Measurements from ENCODE around the gene UQCRH.
"Not testable (repeated sequence)": the region's sequence is repeated elsewhere in the genome, so short reads cannot be mapped to it uniquely, and the experiment has no call there.

UQCRH gene

DNA sequence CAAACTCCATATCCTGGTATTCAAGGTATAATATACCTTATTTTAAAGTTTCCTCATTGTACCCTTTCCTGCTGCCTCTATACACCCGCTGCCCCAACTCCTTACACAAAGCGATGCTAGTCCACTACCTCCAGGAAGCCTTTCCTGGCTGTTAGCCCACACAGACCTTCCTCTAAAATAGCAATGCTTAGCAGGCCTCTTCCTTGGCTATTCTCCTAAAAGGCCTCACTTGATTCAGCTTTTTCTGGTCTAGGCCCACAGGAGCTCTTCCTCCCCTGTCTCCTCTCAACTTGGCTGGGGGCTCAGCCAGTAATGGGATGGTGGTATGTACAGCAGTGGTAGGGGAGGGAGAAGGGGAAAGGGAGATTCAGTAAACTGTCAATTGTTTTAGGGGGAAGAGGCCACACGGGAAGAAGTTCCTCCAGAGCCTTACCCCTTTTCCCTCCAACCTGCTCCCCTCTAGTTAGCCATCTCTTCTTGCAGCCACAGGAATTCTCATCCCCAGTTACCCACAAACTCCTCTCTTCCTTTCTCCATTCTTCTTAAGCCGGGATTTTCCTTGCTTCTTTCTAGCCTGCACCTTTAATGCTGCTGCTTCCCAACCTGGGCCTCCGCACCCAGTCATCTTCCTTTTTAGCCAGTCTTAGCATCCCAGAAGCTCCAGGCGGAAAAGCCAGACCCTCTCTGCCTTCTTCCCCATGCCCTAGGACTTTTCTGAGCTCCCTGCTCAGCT lies 2.7 kb upstream of the UQCRH start:
- DNase-seq (ENCODE audit: low read depth): peak; percentile 32

DNA sequence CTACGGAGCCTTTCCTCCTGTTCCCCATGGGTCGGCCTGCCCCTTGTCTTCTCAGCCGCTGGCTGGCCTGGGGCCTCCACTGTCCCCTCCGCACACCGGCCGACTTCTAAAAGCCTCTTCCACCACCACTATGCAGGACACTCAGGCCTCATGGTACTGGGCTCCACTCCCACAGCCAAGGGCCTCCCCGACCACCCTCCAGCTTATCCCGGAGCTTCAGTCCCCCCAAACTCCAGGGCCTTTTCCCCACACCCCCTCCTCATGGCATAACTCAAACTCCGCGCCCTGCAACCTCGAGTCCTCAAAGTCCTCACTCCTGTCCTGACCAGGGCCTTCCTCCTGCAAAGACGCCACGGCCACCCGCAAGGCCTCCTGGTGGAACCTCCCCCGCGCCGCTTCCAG lies 2.1 kb upstream of the UQCRH start:
- DNase-seq (ENCODE audit: low read depth): no peak

DNA sequence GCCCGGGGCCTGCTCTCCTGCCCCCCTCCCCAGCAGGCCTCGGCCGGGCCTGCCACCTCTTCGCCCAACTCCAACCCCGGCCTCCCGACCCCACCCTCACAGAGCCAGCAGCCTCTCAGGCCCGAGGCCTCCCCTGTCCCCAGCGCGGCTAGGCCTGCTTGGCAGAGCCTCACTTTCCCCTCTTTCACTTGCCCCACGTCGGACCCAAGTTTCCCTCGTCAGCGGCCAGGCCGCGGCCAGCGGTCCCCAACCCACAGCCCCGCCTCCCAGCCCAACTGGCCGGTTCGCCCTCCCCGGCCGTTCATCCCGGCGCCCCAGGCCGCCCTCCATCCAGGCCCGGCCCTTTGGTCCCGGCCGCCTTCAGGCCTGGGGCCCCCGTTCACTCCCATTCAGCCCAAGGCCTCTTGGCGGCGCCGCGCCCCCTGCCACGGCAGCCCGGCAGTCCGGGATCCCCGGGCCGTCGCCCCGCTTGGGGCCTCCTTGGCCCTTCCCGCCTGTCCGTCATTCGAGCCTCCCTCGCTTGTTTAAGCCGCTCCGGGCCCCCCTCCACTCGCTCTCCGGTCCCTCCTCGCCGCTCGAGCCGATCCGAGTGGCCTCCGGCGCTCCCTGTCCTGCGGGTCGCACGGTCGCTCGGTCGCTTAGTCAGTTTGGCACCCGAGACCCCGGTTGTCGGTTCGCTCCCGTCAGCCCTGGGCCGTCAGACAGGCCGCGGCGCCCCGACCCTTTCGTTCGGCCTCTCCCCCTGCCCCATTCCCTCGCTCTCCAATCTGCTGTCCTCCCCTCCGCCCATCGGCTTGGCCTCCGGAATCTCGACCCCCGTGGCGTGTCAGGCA lies 1.5 kb upstream of the UQCRH start:
- peak; percentile 51 for DNase-seq (ENCODE audit: low read depth)

DNA sequence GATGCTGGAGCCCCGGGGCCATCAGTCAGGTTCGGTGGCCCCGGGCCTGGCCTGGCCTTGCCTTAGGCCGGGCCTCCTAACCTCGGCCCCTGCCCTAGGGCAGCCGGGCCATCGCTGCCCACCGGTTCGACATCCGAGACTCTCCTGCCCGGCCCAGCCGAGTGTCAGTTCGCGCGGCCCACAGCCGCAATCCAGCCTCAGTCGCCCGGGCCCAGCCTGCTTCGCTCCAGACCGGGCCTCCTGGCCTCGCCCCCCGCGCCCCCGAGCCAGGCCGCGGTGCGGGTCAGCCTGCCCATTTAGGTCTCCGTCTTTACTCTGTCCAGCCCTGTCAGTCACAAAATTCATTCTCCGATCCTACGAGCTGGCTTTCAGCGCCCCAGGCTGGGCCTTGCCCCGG lies 859 bp upstream of the UQCRH start:
- peak; percentile 31 for DNase-seq (ENCODE audit: low read depth)

DNA sequence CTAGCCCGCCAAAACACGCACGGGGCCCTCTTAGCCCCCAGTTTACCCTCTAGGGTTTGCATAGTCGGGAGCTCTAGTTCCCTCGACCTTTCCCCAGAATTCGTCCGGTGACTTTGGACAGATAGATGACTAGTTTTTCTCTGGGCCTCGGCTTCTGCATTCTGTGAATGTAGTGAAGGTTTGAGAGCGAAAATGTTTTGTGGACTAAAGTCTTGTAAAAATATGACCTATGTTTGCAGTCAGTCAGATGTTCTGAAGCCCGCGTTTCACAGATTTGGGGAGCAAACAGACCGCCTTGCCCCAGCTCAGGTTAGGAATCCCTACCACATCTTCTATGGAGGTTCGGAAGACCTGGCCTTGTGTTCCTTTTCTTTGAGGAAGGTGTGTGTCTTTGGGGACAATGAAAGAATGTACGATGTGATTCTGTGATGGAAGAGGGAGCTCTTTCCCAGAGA lies 401 bp downstream of the UQCRH start:
- DNase-seq (ENCODE audit: low read depth): no peak

DNA sequence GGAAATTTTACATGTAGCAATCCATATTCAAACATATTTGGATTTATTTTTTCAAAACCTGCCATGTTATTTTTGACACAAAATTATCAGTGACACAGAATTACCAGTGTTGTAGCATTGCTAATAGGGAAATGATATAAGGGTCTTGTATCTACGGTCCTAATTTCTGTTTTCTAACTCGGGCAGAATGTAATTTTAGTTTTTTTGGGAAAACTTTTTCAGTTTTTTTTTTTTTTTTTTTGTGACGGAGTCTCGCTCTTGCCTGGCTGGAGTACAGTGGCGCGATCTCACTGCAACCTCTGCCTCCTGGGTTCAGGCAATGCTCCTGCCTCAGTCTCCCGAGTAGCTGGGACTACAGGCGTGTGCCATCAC lies 2.6 kb downstream of the UQCRH start:
- DNase-seq (ENCODE audit: low read depth): no peak

DNA sequence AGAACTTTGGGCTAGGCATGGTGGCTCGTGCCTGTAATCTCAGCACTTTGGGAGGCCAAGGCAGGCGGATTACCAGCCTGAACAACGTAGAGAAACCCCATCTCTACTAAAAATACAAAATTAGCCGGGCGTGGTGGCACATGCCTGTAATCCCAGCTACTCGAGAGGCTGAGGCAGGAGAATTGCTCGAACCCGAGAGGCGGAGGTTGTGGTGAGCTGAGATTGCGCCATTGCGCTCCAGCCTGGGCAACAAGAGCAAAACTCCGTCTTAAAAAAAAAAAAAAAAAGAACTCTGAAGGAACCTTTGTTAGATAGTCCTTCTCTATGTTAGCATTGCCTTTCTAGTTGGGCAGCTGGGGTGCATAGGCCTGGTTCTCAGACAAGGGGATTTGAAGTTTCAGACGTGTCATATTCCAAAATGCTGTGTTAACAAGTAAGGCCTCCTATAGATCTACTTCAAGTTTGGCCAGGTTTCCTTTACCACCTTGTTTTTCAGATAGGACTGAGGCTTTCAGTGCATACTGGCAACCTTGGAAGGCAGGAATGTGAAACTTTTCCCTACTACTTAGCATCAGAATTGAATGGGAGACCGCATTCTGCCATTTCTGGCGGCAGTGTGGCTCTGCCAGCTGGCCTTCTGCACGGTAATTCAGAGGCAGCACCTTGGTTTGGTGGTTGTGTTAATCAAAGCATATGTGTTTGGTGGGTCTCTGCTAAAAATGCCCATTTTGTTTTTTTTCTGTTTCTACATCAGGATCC lies 6.1 kb downstream of the UQCRH start:
- DNase-seq (ENCODE audit: low read depth): no peak

DNA sequence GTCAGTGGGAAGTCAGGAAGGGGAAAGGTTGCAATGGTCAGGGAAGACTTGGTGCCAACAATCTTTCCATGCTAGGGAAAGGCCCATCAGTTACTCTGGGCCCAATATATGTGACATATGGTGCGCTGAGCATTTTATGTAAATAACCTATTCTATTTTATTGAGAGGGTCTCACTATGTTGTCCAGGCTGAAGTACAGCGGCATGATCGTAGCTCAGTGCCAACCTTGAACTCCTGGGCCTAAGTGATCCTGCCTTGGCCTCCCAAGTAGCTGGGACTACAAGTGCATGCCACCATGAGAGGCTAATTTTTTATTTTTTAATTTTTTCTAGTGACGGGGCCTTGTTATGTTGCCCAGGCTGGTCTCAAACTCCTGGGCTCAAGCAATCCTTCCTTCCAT lies 6.8 kb downstream of the UQCRH start:
- DNase-seq (ENCODE audit: low read depth): no peak

DNA sequence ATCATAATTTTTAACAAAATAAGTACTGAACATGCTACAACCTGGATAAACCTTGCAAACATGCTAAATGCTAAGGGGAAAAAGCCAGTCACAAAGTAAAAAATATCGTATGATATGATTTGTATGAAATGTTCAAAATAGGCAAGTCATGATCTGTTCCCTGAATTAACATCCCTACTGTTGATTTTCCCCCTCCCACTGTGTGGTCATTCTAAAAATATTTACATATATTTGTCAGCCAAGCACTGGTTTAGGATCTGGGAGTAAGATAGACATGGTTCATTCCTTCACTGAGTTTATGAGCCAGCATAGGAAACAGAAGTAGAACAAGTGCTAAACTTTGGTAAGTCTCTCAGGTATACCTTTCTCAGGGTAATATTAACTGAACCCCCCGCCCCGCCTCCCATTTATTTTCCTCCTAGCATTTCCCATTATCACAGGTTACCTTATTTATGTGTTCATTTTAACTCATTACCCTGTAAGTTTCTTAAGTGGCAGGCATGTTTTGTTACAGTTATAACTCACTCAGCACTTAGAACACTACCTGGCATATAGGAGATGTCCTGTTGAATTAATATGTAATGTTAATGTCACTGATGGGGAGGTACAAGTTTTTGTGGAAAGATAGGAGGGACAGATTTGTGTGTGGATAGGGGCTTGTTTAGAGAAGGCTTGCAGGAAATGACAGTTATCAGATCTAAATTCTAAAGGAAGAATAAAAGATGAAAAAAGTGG lies 12.3 kb downstream of the UQCRH start:
- DNase-seq (ENCODE audit: low read depth): peak; percentile 17

DNA sequence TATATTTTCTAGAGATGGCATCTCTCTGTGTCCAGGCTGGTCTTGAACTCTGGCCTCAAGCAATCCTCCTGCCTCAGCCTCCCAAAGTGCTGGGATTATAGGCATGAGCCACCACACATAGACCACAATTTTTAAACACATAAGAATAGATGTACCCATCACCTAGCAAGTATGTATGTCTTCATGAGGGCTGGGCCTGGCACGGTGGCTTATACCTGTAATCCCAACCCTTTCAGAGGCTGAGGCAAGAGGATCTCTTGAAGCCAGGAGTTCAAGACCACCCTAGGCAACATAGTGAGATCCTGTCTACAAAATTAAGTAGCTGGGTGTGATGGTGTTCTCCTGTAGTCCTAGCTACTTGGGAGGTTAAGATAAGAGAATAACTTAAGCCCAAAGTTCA lies 13.8 kb downstream of the UQCRH start:
- DNase-seq (ENCODE audit: low read depth): no peak

DNA sequence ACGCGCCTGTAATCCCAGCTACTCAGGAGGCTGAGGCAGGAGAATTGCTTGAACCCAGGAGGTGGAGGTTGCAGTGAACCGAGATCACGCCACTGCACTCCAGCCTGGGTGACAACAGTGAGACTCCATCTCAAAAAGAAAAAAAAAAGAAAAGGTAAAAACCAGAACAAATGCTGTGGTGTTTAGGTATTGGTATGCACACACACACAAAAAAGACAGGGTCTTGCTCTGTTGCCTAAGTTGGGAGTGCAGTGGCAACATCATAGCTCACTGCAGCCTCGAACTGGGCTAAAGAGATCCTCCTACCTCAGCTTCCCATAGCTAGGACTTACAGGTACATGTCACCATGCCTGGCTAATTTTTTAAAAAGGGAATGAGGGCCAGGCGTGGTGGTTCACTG lies 15.8 kb downstream of the UQCRH start:
- DNase-seq (ENCODE audit: low read depth): not testable (repeated sequence)

DNA sequence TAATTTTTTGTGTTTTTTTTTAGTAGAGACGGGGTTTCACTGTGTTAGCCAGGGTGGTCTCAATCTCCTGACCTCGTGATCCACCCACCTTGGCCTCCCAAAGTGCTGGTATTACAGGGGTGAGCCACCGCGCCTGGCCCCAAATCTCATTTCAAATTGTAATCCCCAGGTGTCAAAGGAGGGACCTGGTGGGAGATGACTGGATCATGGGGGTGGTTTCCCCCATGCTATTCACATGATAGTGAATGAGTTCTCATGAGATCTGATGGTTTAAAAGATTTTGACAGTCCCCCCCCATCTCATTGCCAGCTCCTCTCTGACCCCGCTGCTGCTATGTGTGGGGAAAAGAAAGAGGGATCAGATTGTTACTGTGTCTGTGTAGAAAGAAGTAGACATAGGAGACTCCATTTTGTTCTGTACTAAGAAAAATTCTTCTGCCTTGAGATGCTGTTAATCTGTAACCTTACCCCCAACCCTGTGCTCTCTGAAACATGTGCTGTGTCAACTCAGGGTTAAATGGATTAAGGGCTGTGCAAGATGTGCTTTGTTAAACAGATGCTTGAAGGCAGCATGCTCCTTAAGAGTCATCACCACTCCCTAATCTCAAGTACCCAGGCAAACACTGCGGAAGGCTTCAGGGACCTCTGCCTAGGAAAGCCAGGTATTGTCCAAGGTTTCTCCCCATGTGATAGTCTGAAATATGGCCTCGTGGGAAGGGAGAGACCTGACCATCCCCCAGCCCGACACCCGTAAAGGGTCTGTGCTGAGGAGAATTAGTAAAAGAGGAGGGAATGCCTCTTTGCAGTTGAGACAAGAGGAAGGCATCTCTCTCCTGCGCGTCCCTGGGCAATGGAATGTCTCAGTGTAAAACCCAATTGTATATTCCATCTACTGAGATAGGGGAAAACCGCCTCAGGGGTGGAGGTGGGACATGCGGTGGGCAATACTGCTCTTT lies 16.7 kb downstream of the UQCRH start:
- not testable (repeated sequence) for DNase-seq (ENCODE audit: low read depth)

DNA sequence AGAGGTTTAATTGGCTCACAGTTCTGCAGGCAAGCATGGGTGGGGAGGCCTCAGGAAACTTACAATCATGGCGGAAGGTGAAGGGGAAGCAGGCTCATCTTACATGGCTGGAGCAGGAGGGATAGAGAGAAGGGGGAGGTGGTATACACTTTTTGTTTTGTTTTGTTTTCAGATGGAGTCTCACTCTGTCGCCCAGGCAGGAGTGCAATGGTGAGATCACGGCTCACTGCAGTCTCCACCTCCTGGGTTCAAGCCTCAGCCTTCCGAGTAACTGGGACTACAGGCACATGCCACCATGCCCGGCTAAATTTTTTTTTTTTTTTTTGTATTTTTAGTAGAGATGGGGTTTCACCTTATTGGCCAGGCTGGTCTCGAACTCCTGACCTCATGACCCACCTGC lies 18.7 kb downstream of the UQCRH start:
- not testable (repeated sequence) for DNase-seq (ENCODE audit: low read depth)

DNA sequence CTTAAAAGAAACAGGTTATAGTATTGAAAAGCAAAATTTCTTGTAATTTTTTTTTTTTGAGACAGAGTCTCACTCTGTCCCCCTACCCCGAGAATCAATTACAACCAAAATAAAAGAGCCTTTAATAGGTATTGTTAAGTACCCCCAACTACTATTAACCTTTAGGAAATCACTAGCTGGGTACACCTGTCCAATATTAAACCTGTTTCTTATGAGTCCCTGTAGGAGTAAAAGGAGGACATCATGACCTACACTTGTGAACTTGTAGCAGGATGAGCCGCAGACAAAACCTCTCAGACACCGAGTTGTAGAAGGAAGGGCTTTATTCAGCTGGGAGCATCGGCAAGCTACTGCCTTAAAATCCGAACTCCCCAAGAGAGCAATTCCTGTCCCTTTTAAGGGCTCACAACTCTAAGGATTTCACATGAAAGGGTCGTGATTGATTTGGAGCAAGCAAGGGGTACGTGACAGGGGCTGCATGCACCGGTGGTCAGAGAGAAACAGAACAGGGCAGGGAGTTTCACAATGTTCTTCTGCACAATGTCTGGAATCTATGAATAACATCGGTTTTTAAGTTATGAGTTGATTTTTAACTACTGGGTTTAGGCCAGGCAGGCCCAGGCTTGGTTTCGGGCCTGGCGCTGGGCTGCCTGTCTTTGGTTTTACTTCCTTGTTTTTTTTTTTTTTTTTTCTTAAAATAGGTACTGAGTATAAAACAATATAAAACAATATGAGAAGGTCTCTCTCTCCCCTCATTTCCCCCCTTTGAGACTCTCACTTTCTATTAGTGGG lies 22.0 kb downstream of the UQCRH start:
- DNase-seq (ENCODE audit: low read depth): not testable (repeated sequence)

DNA sequence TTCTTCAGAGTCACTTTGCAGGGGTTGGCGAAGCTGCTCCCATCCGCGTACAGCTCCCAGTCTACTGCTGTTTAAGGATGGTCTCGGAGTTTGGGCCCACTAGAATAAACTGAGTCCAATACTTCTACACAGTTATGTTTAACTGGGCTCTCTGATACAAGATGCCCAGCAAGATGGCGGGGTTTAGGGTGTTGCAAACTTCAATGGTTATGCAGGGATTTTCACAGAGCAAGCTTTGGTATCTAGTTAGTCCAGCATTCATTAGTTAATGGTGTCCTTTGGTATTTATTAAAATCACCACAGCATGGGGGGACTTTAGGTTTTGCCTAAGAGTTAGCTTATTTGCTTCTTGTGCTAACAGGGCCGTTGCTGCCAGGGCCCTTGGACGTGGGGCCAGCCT lies 24.7 kb downstream of the UQCRH start:
- not testable (repeated sequence) for DNase-seq (ENCODE audit: low read depth)

DNA sequence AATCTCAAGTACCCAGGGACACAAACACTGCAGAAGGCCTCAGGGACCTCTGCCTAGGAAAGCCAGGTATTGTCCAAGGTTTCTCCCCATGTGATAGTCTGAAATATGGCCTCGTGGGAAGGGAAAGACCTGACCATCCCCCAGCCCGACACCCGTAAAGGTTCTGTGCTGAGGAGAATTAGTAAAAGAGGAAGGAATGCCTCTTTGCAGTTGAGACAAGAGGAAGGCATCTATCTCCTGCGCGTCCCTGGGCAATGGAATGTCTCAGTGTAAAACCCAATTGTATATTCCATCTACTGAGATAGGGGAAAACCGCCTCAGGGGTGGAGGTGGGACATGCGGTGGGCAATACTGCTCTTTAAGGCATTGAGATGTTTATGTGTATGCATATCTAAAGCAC lies 26.3 kb downstream of the UQCRH start:
- not testable (repeated sequence) for DNase-seq (ENCODE audit: low read depth)

DNA sequence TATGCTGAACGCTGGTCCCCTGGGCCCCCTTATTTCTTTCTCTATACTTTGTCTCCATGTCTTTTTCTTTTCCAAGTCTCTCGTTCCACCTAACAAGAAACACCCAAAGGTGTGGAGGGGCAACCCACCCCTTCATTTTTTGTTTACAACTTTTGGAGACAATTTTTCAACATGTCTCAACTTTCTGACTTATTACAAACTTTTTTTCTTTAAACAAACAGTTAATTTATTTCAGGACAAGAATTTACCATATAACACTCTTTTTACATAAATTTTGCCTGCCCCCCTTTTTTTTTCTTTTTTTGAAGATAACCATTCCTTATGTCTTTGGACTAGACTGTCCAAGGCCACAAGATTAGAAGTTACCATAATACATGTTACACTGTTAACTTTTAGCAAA lies 26.9 kb downstream of the UQCRH start:
- DNase-seq (ENCODE audit: low read depth): not testable (repeated sequence)

DNA sequence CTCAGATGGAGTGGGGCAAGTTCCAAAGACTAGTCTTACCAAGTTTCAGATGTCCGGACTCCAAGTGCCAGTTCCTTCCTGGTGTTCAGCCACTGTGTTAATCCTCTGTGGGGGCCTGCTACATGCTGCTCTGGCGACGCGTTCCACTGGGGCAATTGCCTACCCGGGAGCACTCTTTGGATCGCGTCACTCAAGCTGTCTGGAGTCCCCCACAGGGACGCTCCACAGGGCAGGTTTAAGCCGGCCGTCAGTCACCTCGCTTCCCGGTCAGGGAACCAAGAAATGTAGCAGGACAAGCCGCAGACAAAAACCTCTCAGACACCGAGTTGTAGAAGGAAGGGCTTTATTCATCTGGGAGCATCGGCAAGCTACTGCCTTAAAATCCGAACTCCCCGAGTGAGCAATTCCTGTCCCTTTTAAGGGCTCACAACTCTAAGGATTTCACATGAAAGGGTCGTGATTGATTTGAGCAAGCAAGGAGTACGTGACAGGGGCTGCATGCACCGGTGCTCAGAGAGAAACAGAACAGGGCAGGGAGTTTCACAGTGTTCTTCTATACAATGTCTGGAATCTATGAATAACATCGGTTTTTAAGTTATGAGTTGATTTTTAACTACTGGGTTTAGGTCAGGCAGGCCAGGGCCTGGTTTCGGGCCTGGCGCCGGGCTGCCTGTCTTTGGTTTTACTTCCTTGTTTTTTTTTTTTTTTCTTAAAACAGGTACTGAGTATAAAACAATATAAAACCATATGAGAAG lies 28.5 kb downstream of the UQCRH start:
- DNase-seq (ENCODE audit: low read depth): not testable (repeated sequence)
